AG10803 (cell line): ENCODE measurements around the gene RABEP2.
"Not testable (repeated sequence)": the region's sequence is repeated elsewhere in the genome, so short reads cannot be mapped to it uniquely, and the experiment has no call there.

Experiments
- DNase-seq: peaks from one replicate; pipeline ENCODE4 v3.0.0; 2010; ENCODE audit warnings: low read depth
- H3K4me3 ChIP-seq: 2 replicates; pipeline ENCODE4 v1.5.1; 2011; ENCODE audit warnings: mild to moderate bottlenecking, low read length, control low read depth
- TF ChIP-seq, protein P1 (sequence below): conservative IDR thresholded peaks from 2 replicates; pipeline ENCODE4 v1.5.1; 2011; ENCODE audit warnings: mild to moderate bottlenecking, low read length, control low read depth, inconsistent platforms

RABEP2 gene, protein sequence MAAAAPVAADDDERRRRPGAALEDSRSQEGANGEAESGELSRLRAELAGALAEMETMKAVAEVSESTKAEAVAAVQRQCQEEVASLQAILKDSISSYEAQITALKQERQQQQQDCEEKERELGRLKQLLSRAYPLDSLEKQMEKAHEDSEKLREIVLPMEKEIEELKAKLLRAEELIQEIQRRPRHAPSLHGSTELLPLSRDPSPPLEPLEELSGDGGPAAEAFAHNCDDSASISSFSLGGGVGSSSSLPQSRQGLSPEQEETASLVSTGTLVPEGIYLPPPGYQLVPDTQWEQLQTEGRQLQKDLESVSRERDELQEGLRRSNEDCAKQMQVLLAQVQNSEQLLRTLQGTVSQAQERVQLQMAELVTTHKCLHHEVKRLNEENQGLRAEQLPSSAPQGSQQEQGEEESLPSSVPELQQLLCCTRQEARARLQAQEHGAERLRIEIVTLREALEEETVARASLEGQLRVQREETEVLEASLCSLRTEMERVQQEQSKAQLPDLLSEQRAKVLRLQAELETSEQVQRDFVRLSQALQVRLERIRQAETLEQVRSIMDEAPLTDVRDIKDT

DNA sequence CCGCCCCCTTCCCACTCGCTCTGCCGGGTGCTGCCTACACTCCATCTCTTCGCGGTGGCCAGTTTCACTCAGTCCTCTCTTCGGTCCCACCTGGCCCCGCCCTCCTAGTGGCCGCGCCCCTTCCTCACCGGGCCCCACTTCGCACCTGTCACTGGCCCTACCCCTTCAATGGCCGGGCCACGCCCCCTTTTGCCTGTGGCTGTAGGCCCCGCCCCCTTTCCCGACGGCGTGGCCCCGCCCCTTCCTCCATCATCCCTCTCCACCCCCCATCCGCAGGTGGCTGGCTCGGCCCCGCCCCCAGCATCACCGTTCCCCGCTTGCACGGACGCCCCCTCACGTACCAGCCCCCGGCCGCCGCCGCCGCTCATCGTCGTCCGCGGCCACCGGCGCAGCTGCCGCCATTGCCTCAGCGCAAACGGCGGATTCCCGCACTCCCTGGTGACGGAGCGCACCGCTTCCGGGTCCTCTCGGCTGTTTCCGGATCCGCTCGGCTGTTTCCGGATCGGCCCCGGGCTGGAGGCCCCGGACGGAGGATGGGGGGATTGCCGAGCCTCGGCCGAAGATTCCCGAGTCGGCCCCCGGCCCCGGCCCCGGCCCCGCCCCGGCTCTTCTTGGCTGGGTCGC lies at the start of gene RABEP2:
Gene RABEP2 (minus strand): TSS at position 477 of the 624 bp plus-strand sequence. CDS start 75 bp downstream, at position 402.
- TF ChIP-seq, protein P1, sequence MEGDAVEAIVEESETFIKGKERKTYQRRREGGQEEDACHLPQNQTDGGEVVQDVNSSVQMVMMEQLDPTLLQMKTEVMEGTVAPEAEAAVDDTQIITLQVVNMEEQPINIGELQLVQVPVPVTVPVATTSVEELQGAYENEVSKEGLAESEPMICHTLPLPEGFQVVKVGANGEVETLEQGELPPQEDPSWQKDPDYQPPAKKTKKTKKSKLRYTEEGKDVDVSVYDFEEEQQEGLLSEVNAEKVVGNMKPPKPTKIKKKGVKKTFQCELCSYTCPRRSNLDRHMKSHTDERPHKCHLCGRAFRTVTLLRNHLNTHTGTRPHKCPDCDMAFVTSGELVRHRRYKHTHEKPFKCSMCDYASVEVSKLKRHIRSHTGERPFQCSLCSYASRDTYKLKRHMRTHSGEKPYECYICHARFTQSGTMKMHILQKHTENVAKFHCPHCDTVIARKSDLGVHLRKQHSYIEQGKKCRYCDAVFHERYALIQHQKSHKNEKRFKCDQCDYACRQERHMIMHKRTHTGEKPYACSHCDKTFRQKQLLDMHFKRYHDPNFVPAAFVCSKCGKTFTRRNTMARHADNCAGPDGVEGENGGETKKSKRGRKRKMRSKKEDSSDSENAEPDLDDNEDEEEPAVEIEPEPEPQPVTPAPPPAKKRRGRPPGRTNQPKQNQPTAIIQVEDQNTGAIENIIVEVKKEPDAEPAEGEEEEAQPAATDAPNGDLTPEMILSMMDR = no peak
- DNase-seq = peak; percentile 81
- H3K4me3 ChIP-seq = peak within 1 kb of the TSS; percentile 83

DNA sequence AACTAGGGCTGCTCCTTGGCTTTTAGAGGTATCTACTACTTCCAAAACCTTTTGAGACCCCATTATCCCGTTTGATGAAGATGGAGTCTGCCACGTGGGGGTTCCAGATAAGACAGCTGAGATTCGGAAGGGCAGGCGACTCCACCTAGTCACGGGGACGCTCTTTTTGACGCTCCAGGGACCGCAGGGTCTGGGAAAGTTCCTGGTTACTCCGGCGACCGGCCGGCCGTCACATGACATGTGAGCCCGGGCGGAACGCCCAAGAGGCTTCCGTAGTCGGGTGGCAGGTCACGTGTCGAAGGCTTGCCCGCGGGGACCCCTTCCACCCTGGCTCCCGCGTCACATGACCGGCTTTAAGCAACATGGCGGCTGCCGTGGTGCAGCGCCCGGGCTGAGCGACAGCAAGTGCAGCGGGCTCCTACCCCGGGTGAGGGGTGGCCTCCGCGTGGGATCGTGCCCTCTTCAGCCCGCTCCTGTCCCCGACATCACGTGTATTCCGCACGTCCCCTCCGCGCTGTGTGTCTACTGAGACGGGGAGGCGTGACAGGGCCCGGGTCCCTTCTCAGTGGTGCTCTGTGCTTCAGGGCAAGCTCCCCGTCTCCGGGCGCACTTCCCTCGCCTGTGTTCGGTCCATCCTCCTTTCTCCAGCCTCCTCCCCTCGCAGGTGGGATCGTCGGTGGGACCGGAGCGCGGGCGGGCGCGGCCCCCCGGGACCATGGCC lies 49.6 kb upstream of the RABEP2 start, which contains the start of gene SPNS1:
Gene SPNS1 (plus strand): TSS at position 342 of the 721 bp plus-strand sequence. CDS start 374 bp downstream, at position 716.
- DNase-seq = peak; percentile 96
- TF ChIP-seq, protein P1 = no peak
- H3K4me3 ChIP-seq = peak within 1 kb of the TSS; percentile 99

DNA sequence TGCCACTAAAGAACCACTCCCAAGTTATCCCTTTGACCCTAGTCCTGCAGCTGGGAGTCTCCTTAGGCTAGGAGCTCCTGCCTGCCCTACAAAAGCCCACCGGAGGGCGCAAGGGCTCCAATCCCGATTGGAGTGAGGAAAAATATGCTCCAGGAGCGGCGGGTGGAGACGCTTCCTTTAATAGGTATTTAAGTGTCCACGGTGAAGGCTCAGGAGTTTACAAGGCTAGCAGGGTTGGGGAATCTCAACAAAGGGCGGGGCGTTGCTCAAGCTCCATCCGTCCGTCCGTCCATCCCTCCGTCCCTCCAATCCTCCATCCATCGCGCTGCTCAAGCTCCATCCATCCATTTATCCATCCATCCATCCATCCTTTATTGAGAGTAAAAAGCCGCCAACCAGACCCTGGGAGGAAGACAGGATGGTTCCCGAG lies 49.0 kb upstream of the RABEP2 start:
- peak; percentile 61 for DNase-seq
- H3K4me3 ChIP-seq = peak overlapping the region; percentile 99
- TF ChIP-seq, protein P1 = peak; percentile 76

DNA sequence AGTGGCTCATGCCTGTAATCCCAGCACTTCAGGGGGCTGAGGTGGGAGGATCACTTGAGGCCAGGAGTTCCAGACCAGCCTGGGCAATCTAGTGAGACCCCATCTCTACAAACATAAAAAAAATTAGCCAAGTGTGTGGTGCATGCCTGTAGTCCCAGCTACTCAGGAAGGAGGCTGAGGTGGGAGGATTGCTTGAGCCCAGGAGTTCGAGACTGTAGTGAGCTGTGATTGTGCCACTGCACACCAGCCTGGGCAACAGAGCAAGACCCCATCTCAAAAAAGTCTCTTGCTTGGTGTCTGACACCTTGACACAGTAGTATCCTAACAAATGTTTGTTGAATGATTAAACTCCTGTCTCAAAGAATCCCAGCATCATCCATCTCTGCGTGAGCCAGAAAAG lies 44.7 kb upstream of the RABEP2 start:
- not testable (repeated sequence) for DNase-seq, H3K4me3 ChIP-seq

DNA sequence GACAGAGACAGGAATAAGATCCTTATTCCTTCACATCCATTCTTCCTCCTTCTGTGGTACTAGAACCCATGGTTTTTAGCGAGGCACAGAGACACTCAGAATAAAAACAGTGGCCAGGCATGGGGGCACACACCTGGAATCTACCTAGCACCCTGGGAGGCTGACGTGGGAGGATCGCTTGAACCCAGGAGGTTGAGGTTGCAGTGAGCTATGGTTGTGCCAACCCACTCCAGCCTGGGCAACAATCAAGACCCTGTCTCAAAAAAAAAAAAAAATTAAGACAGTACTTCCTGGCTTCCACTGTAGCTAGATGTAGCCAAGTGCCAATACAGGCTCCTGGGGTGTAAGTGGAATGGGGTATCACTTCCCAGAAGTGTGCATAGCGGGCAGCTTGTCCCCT lies 42.1 kb upstream of the RABEP2 start:
- no peak overlapping the region for H3K4me3 ChIP-seq
- TF ChIP-seq, protein P1 = no peak
- no peak for DNase-seq

DNA sequence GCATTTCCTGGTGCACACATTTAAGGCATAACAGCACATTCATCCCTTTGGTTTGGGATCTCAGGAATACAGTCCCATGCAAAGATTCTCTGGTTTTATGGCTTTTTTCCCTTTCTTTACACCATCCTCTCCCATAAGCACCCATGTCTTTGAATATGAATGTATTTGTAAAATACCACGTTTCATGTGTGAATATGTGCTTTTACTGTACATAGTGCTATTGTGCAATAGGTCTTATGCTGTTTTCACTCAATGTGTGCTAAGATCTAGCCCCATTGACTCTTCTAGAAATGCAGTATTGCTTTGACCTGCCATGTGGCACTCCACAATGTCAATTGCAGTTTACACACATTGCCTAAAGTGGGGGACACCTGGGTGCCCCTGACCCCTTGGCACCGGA lies 39.5 kb upstream of the RABEP2 start:
- no peak for DNase-seq
- H3K4me3 ChIP-seq = no peak overlapping the region
- TF ChIP-seq, protein P1 = no peak

DNA sequence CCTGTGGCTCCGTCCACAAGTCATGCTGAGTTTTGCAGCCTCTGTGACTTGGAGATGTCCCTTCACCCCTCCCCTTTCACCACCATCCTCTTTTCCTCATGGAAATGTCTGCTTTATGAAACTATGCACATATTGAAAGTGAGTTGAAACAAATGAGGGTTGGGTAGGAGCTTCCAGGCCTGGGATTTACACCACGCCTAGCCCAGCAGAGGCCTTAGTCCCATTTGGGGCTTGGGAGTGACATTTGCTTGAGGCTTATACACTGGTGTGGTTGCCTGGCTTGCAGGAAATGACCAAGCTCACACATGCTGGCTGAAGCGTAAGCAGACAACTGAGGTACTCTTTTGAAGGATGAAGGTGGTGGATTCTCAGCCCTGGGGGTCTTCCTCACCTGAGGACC lies 39.0 kb upstream of the RABEP2 start:
- TF ChIP-seq, protein P1 = no peak
- no peak for DNase-seq
- H3K4me3 ChIP-seq = no peak overlapping the region
